PC-9 (cell line): Measurements from ENCODE around the gene EHD4.

Experiments
- EZH2 ChIP-seq: fragments of 200-600 bp; sonication (generic); IDR thresholded peaks from 2 replicates; pipeline ENCODE4 v1.8.0; 2017; ENCODE audit warnings: antibody characterized with exemption, low read depth
- TF ChIP-seq, protein P1 (sequence below): fragments of 200-600 bp; sonication (generic); conservative IDR thresholded peaks from 2 replicates; pipeline ENCODE4 v1.6.1; 2017; ENCODE audit warnings: mixed run types, antibody characterized with exemption, mild to moderate bottlenecking, moderate library complexity

DNA sequence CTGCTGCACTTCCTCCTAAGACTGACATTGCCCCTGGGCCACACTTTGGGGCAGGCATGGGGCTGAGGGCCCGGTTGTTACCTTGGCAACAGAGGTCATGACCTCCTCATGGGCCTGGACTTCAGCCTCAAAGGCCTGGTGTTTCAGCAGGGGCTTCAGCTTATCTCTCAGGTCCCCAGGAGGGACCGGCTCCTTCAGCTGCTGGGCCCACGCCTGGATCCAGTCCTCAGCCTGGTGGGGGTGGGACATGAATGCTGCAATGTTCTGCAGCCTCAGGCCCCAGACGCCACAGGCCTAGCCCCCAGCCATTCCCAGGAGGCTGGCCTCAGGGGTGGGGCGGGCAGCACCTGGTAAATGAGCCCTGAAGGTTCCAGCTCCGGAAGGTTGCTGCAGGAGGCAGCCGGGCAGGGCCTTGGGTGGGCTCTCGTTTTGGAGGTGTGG is 106.1 kb downstream of the EHD4 start:
- TF ChIP-seq, protein P1, sequence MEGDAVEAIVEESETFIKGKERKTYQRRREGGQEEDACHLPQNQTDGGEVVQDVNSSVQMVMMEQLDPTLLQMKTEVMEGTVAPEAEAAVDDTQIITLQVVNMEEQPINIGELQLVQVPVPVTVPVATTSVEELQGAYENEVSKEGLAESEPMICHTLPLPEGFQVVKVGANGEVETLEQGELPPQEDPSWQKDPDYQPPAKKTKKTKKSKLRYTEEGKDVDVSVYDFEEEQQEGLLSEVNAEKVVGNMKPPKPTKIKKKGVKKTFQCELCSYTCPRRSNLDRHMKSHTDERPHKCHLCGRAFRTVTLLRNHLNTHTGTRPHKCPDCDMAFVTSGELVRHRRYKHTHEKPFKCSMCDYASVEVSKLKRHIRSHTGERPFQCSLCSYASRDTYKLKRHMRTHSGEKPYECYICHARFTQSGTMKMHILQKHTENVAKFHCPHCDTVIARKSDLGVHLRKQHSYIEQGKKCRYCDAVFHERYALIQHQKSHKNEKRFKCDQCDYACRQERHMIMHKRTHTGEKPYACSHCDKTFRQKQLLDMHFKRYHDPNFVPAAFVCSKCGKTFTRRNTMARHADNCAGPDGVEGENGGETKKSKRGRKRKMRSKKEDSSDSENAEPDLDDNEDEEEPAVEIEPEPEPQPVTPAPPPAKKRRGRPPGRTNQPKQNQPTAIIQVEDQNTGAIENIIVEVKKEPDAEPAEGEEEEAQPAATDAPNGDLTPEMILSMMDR: no peak
- no peak for TF ChIP-seq EZH2
